Measurements from ENCODE around the gene KLHL29. TPM values are rescaled to one million over a fixed set of nuclear protein-coding genes. Genes with fewer than 3 reads are reported as not detected.
"Not testable (repeated sequence)": the region's sequence is repeated elsewhere in the genome, so short reads cannot be mapped to it uniquely, and the experiment has no call there.

KLHL29 gene
- total RNA-seq, 1 experiment from 2014 or later, result 5.6 TPM

DNA sequence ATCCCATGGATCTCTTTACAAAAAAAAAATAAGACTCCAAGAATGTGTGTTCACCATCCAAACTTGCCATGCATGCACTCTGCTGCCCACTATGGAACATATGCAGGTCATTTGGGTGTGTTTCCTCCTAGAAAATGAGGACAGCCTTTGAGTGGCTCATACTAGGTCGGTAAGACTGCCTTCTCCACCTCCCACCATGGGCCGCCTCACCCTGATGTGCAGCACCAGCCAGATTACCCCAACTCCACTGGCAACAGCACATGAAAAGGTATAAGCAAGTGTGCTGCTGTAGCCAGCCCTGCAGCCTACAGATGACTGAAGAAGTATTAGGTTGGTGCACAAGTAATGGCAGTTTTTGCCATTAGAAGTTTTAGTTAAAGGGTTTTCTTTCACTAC, 327.8 kb downstream of the KLHL29 start:
- no peak for DNase-seq (ENCODE audit: low read depth)

DNA sequence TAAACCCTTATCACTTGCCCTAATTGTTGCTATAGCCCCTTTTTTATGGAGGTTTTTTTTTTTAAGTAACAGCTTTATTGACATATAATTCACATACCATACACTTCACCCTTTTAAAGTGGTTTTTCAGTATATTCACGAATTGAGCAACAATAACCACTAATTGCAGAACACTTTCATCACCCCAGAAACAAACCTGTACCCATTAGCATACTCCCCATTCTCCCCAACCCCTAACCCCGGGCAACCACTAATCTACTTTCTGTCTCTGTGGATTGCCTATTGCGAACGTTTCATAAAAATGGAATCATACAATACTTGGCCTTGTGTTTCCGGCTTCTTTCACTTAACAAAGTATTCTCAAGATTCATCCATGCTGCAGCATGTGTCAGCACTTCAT, 328.4 kb downstream of the KLHL29 start:
- no peak for DNase-seq (ENCODE audit: low read depth)

DNA sequence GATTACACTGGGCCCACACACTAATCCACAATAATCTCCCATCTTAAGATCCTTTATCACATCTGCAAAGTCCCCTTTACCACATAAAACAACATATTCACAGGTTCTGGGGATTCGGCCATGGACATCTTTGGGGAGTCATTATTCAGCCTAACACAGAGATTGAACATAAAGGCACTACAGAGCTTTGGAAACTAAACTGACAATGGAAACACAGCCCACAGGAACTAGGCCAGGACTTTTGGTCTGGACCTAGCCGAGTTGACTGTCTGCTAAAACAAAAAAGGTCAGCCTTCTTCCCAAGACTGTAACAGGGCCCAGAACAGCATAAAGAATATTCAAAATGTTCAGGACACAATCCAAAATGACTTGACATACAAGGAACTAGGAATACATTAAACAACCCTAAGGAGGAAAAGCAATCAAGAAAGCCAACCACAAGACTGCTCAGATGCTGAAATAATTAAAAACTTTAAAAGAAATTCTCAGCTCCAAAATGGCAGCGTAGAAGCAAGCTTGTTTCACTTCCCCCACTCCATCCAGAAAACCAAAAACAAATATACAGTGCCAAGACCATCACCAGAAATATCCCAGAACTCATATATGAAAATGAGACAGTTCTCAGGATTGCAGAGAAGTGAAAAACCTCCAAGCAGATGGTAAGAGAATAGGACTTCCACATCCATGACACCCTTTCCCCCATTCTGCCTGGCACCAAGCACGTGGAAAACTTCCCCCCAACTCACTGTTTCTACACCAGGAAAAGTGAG, 334.1 kb downstream of the KLHL29 start:
- no peak for DNase-seq (ENCODE audit: low read depth)

DNA sequence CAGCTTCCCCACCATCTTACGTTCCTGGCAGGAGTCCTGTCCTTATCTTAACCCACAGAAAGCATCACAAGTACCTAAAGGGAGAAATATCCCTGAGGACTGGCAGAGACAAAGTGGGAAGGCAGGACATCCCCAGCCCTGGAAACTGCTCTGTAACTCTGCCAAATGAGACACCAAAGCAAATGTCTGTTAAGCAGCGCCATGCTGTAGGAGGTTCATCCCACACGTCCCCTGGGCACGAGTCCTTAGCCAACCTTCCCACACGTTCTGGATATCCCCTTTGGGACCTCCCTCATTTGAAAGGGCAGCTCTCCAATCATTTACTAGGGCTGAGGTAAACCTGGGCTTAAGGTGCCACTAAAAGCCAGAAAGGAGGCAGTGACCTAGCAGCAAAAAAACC, 334.7 kb downstream of the KLHL29 start:
- DNase-seq (ENCODE audit: low read depth), result no peak

DNA sequence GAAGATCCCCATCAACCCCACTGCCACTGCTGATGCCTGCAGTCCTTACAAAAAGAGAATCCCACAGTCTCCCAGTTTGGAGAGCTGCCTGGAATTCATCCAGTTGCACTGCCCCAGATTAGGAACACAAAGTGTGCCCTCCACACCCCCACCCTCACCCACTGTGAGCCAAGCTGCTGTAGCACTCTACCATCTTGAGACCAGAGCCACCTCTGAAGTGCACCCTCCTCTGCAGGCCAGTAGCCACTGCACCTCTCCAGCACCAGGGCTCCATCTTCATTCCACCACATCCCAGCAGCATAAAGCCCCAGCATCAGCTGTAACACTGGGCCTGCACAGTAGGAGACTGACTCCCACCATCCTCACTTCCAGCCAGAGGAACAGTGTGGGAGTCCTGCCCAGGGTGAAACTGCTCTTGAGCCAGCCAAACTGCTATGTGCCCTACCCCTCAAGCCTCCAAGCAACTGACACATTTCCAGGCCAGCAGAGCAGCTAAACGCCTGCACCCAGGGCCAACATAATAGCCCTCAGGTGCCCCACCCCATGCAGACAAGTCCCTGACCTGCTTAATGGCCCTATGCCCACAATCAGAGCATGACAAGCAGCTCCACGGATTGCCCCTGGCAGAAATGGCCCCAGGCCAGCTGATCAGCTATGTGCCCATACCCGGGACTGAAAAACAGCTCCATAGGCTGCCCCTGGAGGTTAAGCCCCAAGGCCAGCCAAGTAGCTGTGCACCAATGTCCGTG, 335.9 kb downstream of the KLHL29 start:
- no peak for DNase-seq (ENCODE audit: low read depth)

DNA sequence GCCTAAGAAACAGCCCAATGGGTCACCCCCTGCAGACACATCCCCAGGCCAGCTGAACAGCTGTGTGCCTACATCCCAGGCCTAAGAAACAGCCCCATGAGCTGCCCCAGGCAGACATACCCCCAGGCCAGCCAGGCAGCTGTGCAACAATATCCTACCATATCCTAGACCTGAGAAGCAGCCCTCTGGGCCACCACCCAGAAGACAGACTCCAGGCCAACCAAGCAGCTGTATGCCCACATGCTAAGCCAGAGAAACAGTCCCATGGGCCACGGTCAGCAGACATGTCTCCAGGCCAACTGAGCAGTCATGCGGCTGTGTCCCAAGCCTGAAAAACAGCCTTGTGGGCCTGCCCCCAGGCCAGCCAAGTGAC, 336.5 kb downstream of the KLHL29 start:
- DNase-seq (ENCODE audit: low read depth), result no peak

DNA sequence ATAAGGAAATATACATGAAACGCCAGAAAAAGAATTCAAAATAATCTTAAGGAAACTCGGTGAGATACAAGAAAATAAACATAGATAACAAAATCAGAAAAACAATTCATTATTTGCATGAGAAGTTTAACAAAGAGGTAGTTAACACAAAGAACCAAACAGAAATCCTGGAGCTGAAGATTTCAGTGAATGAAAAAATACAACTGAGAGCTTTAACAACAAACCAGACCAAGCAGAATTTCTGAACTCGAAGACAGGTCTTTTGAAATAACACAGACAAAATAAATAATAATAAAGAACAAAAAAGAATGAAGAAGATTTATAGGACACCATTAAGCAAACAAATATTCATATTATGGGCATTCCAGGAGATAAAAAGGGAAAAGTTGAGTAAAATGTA, 337.3 kb downstream of the KLHL29 start:
- DNase-seq (ENCODE audit: low read depth), result no peak

DNA sequence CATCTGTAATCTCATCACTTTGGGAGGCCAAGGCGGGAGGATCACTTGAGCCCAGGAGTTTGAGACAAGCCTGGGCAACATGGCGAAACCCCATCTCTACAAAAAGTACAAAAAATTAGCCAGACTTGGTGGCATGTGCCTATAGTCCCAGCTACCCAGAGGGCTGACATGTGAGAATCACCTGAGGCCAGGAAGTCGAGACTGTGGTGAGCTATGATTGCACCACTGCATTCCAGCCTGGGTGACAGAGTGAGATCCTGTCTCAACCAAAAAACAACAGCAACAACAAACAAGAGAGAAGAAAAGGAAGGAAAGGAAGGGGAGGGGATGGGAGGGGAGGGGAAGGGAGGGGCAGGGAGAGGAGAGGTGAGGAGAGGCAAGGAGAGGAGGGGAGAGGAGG, 338.1 kb downstream of the KLHL29 start:
- DNase-seq (ENCODE audit: low read depth), result not testable (repeated sequence)

DNA sequence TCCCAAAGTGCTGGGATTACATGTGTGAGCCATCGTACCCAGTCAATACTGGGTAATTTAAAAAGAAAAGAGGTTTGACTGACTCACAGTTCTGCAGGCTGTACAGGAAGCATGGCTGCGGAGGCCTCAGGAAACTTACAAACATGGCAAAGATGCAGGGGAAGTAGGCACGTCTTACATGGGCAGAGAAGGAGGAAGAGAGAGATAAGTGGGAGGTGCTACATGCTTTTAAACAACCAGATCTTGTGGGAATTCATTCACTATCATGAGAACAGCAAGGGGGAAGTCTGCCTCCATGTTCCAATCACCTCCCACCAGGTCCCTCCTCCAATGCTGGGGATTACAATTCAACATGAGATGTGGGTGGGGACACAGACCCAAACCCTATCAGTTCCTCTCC, 349.4 kb downstream of the KLHL29 start:
- no peak for DNase-seq (ENCODE audit: low read depth)

DNA sequence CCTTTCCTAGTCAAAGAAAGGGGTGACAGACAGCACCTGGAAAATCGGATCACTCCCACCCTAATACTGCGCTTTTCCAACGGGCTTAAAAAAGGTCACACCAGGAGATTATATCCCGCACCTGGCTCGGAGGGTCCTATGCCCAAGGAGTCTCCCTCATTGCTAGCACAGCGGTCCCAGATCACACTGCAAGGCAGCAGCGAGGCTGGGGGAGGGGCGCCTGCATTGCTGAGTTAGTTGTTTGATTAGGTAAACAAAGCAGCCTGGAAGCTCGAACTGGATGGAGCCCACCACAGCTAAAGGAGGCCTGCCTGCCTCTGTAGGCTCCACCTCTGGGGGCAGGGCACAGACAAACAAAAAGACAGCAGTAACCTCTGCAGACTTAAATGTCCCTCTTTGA, 351.8 kb downstream of the KLHL29 start:
- DNase-seq (ENCODE audit: low read depth), result not testable (repeated sequence)

DNA sequence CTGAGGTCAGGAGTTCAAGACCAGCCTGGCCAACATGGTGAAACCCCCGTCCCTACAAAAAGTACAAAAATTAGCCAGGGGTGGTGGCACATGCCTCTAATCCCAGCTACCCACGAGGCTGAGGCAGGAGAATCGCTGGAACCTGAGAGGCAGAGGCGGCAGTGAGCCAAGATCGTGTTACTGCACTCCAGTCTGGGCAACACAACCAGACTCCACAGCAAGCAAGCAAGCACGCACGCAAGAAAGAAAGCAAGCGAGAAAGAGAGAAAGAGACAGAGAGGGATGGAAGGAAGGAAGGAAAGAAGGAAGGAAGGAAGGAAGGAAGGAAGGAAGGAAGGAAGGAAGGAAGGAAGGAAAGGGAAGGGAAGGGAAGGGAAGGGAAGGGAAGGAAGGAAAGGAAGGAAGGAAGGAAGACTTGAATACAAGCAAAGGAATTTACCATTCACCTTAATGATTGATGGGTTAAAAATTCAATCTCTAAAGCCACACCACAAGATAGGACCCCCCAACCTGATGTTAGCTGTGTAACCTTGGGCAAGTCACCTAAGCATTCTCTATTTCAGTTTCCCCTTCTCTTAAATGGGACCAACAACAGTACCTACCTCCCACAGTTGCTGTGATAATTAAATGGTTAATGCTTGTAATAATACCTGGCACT, 360.2 kb downstream of the KLHL29 start:
- no peak for DNase-seq (ENCODE audit: low read depth)

DNA sequence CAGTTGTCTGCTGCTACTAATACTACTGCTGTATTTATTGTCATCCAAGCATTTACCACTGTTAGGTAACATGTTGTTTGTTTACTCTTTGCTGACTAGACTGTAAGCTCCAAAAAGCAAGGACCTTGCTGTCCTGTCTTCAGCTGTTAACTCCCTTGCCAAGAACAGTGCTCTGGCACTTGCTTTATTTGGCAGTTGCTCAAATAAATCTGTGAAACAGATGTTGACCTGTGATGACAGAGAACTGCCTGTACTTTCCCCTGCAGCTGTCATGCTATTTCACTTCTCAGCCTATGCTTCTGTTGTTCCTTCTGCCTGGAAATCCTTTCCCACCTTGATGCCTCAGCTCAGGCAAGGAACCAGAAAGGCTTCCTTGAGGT, 360.7 kb downstream of the KLHL29 start:
- peak; percentile 13 for DNase-seq (ENCODE audit: low read depth)

DNA sequence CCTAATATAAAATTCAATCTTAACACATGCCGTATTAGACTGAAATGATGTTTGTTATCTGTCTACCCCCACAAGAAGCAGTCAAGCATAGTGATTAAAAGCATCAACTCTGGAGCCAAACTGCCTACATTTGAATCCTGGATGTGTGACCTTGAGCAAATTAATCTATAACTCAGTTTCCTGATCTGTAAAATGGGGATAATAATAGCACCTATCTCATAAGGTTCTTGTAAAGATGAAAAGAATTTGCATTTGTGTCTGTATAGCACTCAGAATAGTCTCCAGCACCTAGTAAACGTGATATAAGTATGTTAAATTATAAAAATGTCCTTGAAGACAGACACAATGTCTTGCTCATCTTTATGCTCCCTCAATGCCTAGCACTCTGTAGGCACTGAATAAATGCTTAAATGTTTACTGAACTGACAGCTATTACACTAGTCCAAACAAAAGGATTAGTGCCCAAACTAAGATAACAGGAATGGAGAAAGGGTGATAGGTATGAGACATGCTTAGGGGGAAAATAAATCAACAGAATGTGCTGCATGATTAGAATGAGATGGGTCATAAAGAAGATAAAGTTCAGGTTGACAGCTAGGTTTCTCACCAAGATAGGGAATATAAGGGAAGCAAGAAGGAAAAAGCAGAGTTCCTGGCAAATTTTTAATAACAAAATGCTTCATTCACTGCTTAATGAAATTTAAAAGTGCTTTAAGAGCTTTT, 361.3 kb downstream of the KLHL29 start:
- DNase-seq (ENCODE audit: low read depth), result no peak

DNA sequence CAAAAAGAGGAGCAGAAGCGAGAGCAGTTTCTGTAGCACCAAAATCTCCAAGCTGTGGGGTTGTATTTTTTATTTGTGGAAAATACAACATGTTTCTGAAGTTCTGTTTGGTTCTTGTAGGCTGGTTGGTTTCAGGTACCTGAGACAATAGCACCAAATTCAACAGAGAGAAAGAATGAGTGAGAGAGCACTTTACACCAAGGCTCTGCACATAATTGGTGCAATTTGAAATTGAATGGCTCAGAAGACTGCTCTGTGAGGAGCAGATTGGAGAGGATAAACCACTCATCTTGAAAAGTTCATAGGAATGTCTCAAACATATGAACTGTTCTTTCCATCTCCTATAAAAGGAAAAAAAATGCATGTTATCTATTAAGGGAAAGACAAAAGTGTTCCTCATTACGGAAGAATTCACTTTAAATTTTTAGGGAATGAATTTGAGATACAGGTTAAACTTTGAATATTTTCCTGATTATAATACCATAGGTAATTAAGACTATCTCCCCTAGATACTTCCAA, 366.8 kb downstream of the KLHL29 start:
- DNase-seq (ENCODE audit: low read depth), result no peak

DNA sequence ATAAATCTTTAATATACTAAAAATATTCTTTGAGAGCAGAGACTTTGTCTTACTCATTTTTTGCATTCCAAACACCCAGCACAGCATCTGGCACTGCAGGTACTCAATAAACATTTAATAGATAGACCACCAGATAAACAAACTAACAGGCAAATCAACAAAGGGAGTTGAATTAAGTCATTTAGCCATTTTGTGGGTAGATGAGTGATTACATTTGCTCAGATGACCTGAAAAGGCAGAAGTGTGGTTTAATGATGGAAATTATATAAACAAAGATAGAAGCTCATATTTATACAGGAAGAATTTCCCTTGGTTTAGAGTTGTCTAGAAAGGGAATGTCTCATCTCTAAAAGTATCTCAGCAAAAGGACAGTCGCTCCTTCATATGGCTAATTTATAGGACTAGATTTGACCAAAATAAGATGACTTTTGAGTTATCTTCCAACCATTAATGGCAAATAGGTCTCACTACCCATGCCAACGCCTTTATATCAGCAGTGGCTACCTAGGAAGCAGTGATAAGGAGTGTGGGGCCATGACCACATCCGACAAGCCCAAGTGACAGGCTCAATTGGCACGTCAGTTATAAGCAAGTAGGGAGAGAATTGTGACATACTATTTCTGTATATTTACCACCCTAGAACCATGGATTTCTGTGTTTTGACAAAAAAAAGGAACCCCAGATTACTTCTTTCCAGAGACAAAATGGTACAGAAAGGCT, 368.5 kb downstream of the KLHL29 start:
- DNase-seq (ENCODE audit: low read depth), result no peak

DNA sequence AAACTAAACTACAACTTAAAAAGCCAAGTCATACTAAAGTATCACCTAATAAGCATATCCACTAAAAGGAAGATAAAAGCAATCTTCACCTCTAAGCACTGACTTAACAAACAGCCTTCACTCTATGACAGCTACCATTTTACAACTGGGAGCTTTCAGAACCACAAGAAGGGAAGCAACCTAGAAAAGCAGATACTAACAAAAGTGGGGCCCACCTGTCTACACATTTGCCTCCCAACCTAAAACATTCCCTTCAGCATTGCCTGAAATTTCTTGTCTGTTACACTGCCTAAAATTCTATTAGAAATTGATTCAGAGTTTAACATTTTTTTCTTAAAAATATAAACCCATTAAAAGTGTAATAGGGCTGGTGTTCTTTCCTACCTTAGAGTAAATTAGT, 370.0 kb downstream of the KLHL29 start:
- DNase-seq (ENCODE audit: low read depth), result no peak

DNA sequence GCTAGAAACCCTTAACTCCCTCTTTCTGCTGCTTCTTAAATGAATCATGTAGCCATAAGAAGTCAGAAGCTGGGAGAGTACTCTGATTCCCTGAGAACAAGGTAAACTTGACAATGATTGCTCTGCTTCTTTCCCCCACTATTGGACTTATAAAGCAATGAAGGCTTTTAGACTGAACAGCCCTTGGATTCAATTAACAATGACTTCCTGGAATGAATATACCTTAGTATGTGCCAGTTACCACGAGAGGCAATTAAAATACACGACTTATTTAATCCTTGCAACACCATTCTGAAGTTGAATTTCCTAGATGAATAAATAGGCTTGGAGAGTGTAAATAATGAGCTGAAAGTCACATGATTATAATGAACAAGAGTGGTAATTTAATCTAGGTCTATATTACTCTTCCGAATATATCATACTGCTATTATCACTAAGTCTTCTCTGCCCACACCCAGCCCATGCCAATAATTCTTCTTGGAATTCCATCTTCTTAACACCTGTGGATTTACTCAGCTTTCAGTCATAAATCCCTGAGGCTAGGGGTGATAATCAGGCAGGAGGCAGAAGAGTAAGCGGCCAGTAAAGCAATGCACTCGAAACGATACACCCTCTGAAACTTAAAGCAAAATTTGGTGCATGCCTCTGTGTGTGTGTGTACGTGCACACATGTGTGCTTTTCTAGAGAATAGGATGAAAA, 371.8 kb downstream of the KLHL29 start:
- no peak for DNase-seq (ENCODE audit: low read depth)

DNA sequence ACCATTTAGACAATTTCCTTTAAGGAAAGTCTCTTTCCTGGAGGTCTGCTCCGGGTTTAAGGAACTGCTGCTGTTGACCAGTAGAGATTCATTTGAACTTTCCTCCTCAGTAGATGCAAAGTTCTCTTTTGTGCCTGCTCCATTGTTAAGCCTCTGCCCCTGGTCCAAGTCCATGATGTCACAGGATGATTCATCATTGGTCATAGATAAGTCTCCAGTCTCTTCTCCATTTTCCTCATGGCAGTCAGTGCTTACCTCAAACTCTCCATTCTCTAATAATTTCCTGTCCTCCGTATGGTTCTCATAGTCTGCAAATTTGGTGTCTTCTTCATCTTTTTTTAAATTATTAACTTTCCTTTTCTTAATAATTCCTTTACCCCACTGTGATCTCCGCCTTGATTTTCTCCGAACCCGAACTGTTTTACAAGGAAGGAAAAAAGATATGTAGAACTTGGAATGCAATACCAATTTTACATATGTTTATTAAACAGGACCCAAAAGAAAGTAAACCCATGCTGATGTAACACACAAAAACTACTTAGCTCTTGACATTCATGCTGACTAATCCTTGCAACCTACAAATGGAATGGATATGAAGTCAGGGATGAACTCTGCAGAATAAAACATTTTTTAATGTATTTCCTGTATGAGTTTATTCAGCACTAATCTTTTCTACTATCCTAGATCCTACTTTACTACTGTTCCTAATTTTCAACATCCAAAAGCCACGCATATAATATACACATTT, 372.9 kb downstream of the KLHL29 start:
- DNase-seq (ENCODE audit: low read depth), result peak; percentile 77
